CD4-positive, alpha-beta memory T cell (primary cell): ENCODE measurements around the gene ERI2. TPM values are rescaled to one million over a fixed set of nuclear protein-coding genes. Genes with fewer than 3 reads are reported as not detected.
"Not testable (repeated sequence)": the region's sequence is repeated elsewhere in the genome, so short reads cannot be mapped to it uniquely, and the experiment has no call there.

ENCODE experiments used
- CTCF ChIA-PET: fragments of 350-600 bp; sonication (Branson Sonifier 250); formaldehyde crosslinking; loops from one replicate; lab custom pipeline; 2021; ENCODE audit warnings: inconsistent platforms; ENCODE audit not compliant: partially characterized antibody; lab: Charles Lee
- POLR2A ChIA-PET: fragments of 350-600 bp; sonication (Branson Sonifier 250); formaldehyde crosslinking; loops from one replicate; lab custom pipeline; 2021; ENCODE audit not compliant: partially characterized antibody; lab: Charles Lee
- DNase-seq, 5 donors: peaks; one replicate each; pipeline versions ENCODE4 v3.0.0 to v3.0.0-alpha.2; 2020 to 2022; ENCODE audit warnings: mixed read lengths in 1 of 5
- H3K27ac ChIP-seq: one replicate; pipeline ENCODE4 v1.7.0; 2013; ENCODE audit warnings: low read depth, low read length
- H3K27me3 ChIP-seq: 2 replicates; pipeline ENCODE4 v1.7.0; 2013; ENCODE audit warnings: mild to moderate bottlenecking, low read length, moderate library complexity; ENCODE audit not compliant: insufficient read depth
- H3K36me3 ChIP-seq: 2 replicates; pipeline ENCODE4 v1.7.0; 2013; ENCODE audit warnings: mild to moderate bottlenecking, low read length, moderate library complexity; ENCODE audit not compliant: insufficient read depth
- H3K4me1 ChIP-seq: 2 replicates; pipeline ENCODE4 v1.7.0; 2013; ENCODE audit warnings: mild to moderate bottlenecking, low read length, moderate library complexity; ENCODE audit not compliant: insufficient read depth
- H3K4me3 ChIP-seq, 2 donors: one replicate each; pipeline ENCODE4 v1.7.0; 2013; ENCODE audit warnings: low read length in 2 of 2, mild to moderate bottlenecking in 1 of 2
- H3K9me3 ChIP-seq, 2 donors: one replicate each; pipeline ENCODE4 v1.7.0; 2013; ENCODE audit warnings: low read length in 2 of 2, control low read depth in 1 of 2; ENCODE audit not compliant: control insufficient read depth in 1 of 2
- H3K27ac Mint-ChIP-seq, 7 donors: one replicate each; pipeline ENCODE4 v1.8.0; 2020 to 2021; ENCODE audit warnings: mixed read lengths in 7 of 7, mild to moderate bottlenecking in 6 of 7, inconsistent platforms in 3 of 7, moderate library complexity in 3 of 7
- H3K27me3 Mint-ChIP-seq, 2 donors: one replicate each; pipeline ENCODE4 v1.8.0; 2020 to 2021; ENCODE audit warnings: mixed read lengths in 2 of 2
- H3K36me3 Mint-ChIP-seq, 2 donors: one replicate each; pipeline ENCODE4 v1.8.0; 2020 to 2021; ENCODE audit warnings: mixed read lengths in 2 of 2, inconsistent platforms in 1 of 2, mild to moderate bottlenecking in 1 of 2
- H3K4me1 Mint-ChIP-seq, 4 donors: one replicate each; pipeline ENCODE4 v1.8.0; 2020 to 2021; ENCODE audit warnings: mixed read lengths in 4 of 4, mild to moderate bottlenecking in 1 of 4
- H3K4me3 Mint-ChIP-seq, 8 donors: one replicate each; pipeline ENCODE4 v1.8.0; 2020 to 2021; ENCODE audit warnings: mixed read lengths in 8 of 8, mild to moderate bottlenecking in 7 of 8, moderate library complexity in 6 of 8, inconsistent platforms in 3 of 8
- H3K9me3 Mint-ChIP-seq, 8 donors: one replicate each; pipeline ENCODE4 v1.8.0; 2020 to 2021; ENCODE audit warnings: mixed read lengths in 8 of 8, mild to moderate bottlenecking in 5 of 8, inconsistent platforms in 3 of 8, moderate library complexity in 1 of 8
- intact Hi-C: fragments of 100-400 bp; cut with micrococcal nuclease; formaldehyde crosslinking; loops from one replicate; pipeline ENCODE4 v1.15.1; 2023
- polyA plus RNA-seq, 2 donors: library from polyadenylated mRNA; unstranded; fragments of 300-500 nt; fragmentation: Illumina TruSeq; gene quantifications; one replicate each; pipeline ENCODE4 v1.2.3, GENCODE V29; 2021
- total RNA-seq, 2 experiments: library from RNA; stranded (reverse); gene quantifications; one replicate each; pipeline ENCODE4 v1.2.3, GENCODE V29; 2021

Gene ERI2
- total and polyA plus RNA-seq, 4 experiments from 2014 or later = 2.8 to 4.0 (median 3.5) TPM

GRCh38 chr16:20821682-20822081, 15.4 kb upstream of the ERI2 start:
- no peak for DNase-seq
- Histone ChIP-seq H3K4me3 (no peak overlapping the region), H3K27ac (no peak overlapping the region), H3K9me3 (no peaks in the 10 kb centered on the region), H3K36me3 (no peaks in the 10 kb centered on the region), H3K27me3 (no peaks in the 10 kb centered on the region), H3K4me1 (no peaks in the 10 kb centered on the region)
- POLR2A ChIA-PET = no interaction called here
- no peak overlapping the region for H3K27ac Mint-ChIP-seq
- no peaks in the 10 kb centered on the region for H3K9me3 Mint-ChIP-seq
- CTCF ChIA-PET = no interaction called here
- H3K27me3 Mint-ChIP-seq = no peaks in the 10 kb centered on the region
- H3K4me3 Mint-ChIP-seq = no peak overlapping the region
- H3K4me1 Mint-ChIP-seq = no peaks in the 10 kb centered on the region
- intact Hi-C loops = no loop called here
- peaks cover 0 to 4% of the 10 kb centered on the region in 2 donors for H3K36me3 Mint-ChIP-seq

GRCh38 chr16:20818929-20819585, 12.8 kb upstream of the ERI2 start:
- H3K36me3 Mint-ChIP-seq = peaks cover 0 to 4% of the 10 kb centered on the region in 2 donors
- Histone ChIP-seq H3K4me3 (no peak overlapping the region), H3K9me3 (no peaks in the 10 kb centered on the region), H3K27me3 (no peaks in the 10 kb centered on the region), H3K27ac (no peak overlapping the region), H3K4me1 (no peaks in the 10 kb centered on the region), H3K36me3 (no peaks in the 10 kb centered on the region)
- peak overlapping the region in 1 of 7 donors; percentile 9 for H3K27ac Mint-ChIP-seq
- intact Hi-C loops = no loop called here
- DNase-seq = no peak
- H3K4me1 Mint-ChIP-seq = peaks cover 0 to 4% (median under 1%) of the 10 kb centered on the region in 4 donors
- CTCF ChIA-PET = interaction anchor here (1.1 kb wide), 1 partner anchor 14 kb away, joined by 3 read pairs; no protein-coding TSS in a partner anchor
- no peaks in the 10 kb centered on the region for H3K9me3 Mint-ChIP-seq
- H3K4me3 Mint-ChIP-seq = no peak overlapping the region
- POLR2A ChIA-PET = interaction anchor here (0.6 kb wide), 1 partner anchor 306 kb away, joined by 3 read pairs; no protein-coding TSS in a partner anchor
- no peaks in the 10 kb centered on the region for H3K27me3 Mint-ChIP-seq

DNA sequence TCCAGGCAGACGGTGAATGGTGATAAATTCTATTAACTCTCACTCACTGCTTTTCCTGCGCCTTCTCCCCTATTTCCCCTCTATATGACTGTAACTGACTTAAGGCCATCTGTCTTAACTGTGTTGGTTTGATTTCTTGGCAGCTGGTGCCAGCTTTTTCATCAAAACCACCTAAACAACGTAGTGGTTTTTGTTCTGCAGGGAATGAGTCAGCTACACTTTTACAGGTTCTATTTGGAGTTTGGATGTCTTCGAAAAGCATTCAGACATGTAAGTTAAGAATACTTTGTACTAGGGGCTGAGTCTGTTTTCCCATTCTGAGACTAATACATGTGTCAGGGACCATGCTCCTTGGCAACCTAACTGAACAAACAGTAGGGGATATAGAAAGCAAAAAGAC, 8.5 kb upstream of the ERI2 start:
- Histone ChIP-seq H3K27ac (no peak overlapping the region), H3K9me3 (no peaks in the 10 kb centered on the region), H3K36me3 (no peaks in the 10 kb centered on the region), H3K27me3 (no peaks in the 10 kb centered on the region), H3K4me1 (no peaks in the 10 kb centered on the region), H3K4me3 (no peak overlapping the region)
- Mint-ChIP-seq H3K27ac (no peak overlapping the region), H3K4me3 (no peak overlapping the region), H3K36me3 (no peaks in the 10 kb centered on the region), H3K9me3 (no peaks in the 10 kb centered on the region), H3K27me3 (no peaks in the 10 kb centered on the region), H3K4me1 (peaks cover 0 to 4% (median 3%) of the 10 kb centered on the region in 4 donors)
- ChIA-PET CTCF (interaction anchor here (1.2 kb wide), 1 partner anchor 8 kb away, joined by 4 read pairs; no protein-coding TSS in a partner anchor), POLR2A (no interaction called here)
- DNase-seq = no peak
- intact Hi-C loops = no loop called here

- Histone ChIP-seq H3K36me3 (no peaks in the 10 kb centered on the region), H3K27ac (no peak overlapping the region), H3K4me3 (no peak overlapping the region), H3K27me3 (no peaks in the 10 kb centered on the region), H3K4me1 (peaks cover 5% of the 10 kb centered on the region), H3K9me3 (no peaks in the 10 kb centered on the region)
- intact Hi-C loops = no loop called here
- no peak overlapping the region for H3K27ac Mint-ChIP-seq
- no peak for DNase-seq
- H3K4me1 Mint-ChIP-seq = peaks cover 2 to 13% (median 8%) of the 10 kb centered on the region in 4 donors
- no peak overlapping the region for H3K4me3 Mint-ChIP-seq
- H3K27me3 Mint-ChIP-seq = no peaks in the 10 kb centered on the region
- POLR2A ChIA-PET = no interaction called here
- CTCF ChIA-PET = interaction anchor here (0.9 to 1.9 kb wide), 2 partner anchors 8 to 62 kb away, joined by 3 to 5 read pairs; no protein-coding TSS in a partner anchor
- no peaks in the 10 kb centered on the region for H3K36me3 Mint-ChIP-seq
- H3K9me3 Mint-ChIP-seq = no peaks in the 10 kb centered on the region
These were observed 6.2 kb upstream of the ERI2 start for GRCh38 chr16:20812510-20812909.

GRCh38 chr16:20811889-20812439, 5.7 kb upstream of the ERI2 start:
- Mint-ChIP-seq H3K36me3 (no peaks in the 10 kb centered on the region), H3K27me3 (no peaks in the 10 kb centered on the region)
- CTCF ChIA-PET = no interaction called here

GRCh38 chr16:20807862-20808261, 1.6 kb upstream of the ERI2 start:
- intact Hi-C loops = loop anchor here (2.0 to 10.0 kb wide), 2 partner anchors 37 to 97 kb away; partner anchors contain the start of genes DCUN1D3 and LYRM1
- ChIA-PET POLR2A (no interaction called here), CTCF (interaction anchor here (2.2 kb wide), 1 partner anchor 43 kb away, joined by 7 read pairs; no protein-coding TSS in a partner anchor)
- Mint-ChIP-seq H3K27me3 (no peaks in the 10 kb centered on the region), H3K27ac (peak overlapping the region in 6 of 7 donors; percentile 26 to 93 (median 50)), H3K36me3 (peaks cover 0 to 5% of the 10 kb centered on the region in 2 donors), H3K4me3 (peak overlapping the region; percentile 76 to 100 (median 99)), H3K4me1 (peaks cover 3 to 27% (median 16%) of the 10 kb centered on the region in 4 donors), H3K9me3 (no peaks in the 10 kb centered on the region)
- H3K4me1 ChIP-seq = peaks cover 10% of the 10 kb centered on the region
- no peak for DNase-seq
- H3K27ac ChIP-seq = no peak overlapping the region
- H3K36me3 ChIP-seq = no peaks in the 10 kb centered on the region
- H3K4me3 ChIP-seq = no peak overlapping the region
- no peaks in the 10 kb centered on the region for H3K27me3 ChIP-seq
- no peaks in the 10 kb centered on the region for H3K9me3 ChIP-seq

More at GRCh38 chr16:20811889-20812439, 5.7 kb upstream of the ERI2 start:
- Histone ChIP-seq H3K4me3 (no peak overlapping the region), H3K36me3 (no peaks in the 10 kb centered on the region), H3K27ac (no peak overlapping the region), H3K9me3 (no peaks in the 10 kb centered on the region), H3K27me3 (no peaks in the 10 kb centered on the region), H3K4me1 (peaks cover 10% of the 10 kb centered on the region)
- intact Hi-C loops = no loop called here
- no peak for DNase-seq
- Mint-ChIP-seq H3K9me3 (no peaks in the 10 kb centered on the region), H3K4me3 (no peak overlapping the region), H3K4me1 (peaks cover 2 to 17% (median 11%) of the 10 kb centered on the region in 4 donors), H3K27ac (no peak overlapping the region)
- POLR2A ChIA-PET = no interaction called here

DNA sequence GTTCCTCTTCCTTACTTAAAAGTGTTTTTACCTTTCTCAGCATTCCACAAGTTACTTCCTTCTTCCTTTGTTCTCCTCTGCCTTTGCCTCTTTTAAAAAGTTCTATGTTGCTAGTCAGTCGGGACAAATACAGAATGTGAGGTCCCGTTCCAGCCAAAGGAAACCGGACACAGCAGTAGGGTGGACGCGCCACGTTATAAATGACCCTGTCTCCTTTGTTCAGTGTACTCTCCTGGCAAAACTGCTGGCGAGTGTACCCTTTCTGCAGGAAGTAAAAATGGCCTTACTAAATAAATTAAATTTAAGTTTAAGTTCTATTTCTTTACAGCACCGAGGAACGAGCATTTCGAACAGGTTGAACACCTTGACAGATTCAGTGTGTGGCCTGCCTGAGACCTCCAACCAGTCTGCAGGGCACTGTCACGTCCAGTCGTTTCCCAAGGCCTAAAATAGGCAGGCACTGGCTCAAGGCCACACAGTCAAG, 546 bp downstream of the ERI2 start:
- H3K9me3 ChIP-seq, H3K36me3 ChIP-seq, H3K9me3 Mint-ChIP-seq, H3K27me3 ChIP-seq, H3K36me3 Mint-ChIP-seq, H3K27me3 Mint-ChIP-seq, H3K4me1 ChIP-seq, DNase-seq: not testable (repeated sequence)
- Mint-ChIP-seq H3K4me1 (peaks cover 3 to 26% (median 14%) of the 10 kb centered on the region in 4 donors), H3K4me3 (peak overlapping the region; percentile 96 to 100 (median 99)), H3K27ac (peak overlapping the region; percentile 48 to 98 (median 84))
- CTCF ChIA-PET = interaction anchor here (1.1 to 3.9 kb wide), 5 partner anchors 12 to 45 kb away, joined by 3 to 15 read pairs (median 4); no protein-coding TSS in a partner anchor
- POLR2A ChIA-PET = interaction anchor here (1.2 to 1.8 kb wide), 6 partner anchors 7 to 95 kb away, joined by 3 to 16 read pairs (median 4); partner anchors contain the start of genes DCUN1D3, LYRM1 and THUMPD1
- intact Hi-C loops = loop anchor here (1.0 to 10.0 kb wide), 4 partner anchors 39 to 99 kb away; partner anchors contain the start of genes ACSM3, DCUN1D3, LYRM1 and THUMPD1
- Histone ChIP-seq H3K27ac (peak overlapping the region; percentile 81), H3K4me3 (peak overlapping the region; percentile 73 to 80)
